NCI-H1436 (cell line): ENCODE measurements around the gene XYLT2.
"Not testable (repeated sequence)": the region's sequence is repeated elsewhere in the genome, so short reads cannot be mapped to it uniquely, and the experiment has no call there.

ENCODE experiments used
- DNase-seq: peaks from one replicate; lab custom pipeline; 2025; lab: John Stamatoyannopoulos, UW

XYLT2 gene

DNA sequence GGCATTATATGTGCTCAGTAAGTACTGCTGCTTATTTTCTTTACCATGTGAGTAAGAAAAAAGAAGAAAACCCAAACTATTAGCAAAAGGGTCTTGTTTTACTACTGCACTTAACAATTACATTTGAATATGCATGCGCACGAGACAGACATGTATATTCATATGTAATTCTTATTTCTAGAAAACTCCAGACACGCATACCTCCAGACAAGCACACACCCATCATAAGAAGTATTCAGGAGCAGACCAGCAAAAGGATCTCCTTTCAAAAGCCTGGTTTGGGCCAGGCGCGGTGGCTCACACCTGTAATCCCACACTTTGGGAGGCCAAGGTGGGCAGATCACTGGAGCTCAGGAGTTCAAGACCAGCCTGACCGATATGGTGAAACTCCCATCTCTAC is 43.6 kb downstream of the XYLT2 start:
- no peak for DNase-seq

DNA sequence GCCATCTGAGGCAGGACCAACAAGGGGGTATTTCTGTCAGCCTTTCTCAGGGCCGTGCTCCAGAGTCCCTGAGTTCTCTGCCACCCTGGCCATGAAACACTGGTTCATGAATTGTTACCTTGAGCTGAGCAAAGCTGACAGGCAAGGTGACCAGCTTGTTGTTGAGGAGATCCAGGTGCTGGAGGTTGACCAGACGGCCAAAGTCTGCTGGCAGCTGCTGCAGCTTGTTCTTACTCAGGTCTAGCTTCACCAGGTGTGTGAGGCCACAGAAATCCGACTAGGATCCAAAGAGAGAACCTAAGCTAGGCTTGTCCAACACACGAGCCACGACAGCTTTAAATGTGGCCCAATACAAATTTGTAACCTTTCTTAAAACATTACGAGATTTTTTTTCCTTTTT is 46.7 kb downstream of the XYLT2 start:
- DNase-seq = no peak

GRCh38 chr17:50393700-50394099 is 47.8 kb downstream of the XYLT2 start:
- DNase-seq = no peak

DNA sequence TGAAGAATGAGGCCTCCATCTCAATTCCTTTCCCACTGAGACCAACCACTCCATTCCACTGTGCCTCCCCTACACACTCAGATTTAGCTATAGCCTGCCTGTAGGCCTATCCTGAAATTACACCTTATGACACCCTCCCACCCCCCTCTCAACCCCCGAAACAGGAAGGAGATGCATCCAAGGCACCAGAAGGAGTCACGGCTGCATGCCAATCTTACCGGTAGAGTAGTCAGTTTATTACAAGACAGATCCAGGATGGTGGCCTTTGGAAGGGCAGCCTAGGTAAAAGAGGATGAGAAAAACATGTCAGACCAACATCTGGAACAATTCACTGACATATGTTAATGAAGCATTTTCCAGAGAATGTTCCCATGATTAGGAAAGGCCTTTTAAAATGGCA is 48.8 kb downstream of the XYLT2 start:
- no peak for DNase-seq

DNA sequence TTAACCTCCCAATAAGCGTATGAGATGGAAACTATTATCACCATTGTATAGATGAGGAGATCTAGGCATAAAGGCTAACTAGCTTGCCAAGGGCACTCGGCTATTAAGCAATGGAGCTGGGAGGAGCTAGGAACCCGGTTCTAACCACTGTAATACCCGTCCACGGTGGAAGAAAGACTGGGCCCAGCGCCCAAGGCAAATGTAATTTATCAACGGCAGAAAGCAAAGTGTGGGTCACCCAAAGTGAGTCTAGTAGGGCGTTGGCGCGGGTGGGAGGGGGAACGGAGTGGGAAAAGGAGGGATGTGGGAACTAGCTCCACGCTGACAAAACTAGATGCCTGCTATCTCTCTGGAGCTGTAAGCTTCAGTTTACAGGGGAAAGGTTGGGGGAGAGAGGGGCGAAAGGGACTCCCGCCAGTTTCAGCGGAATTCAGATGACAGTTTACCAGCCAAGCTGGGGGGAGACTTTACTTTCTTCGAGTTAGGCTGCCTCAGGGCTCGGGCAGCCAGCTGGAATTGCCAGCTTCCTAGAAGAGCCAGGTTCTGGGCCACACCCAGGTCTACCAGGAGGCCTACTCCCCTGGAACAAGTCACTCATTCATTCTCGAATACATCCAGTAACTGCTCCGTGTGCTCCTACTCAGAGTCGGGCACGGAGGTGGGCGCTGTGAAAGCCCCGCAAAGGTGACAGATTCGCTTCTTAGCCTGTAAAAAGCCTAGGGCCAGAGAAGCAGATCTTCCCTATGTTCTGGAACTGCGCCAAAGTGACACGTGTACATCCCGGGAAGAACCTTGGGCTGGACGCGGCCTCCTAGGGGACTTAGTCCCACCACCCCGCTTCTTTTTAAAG is 50.6 kb downstream of the XYLT2 start:
- no peak for DNase-seq

- DNase-seq = peak; percentile 91
These were observed 51.4 kb downstream of the XYLT2 start, which contains the start of gene LRRC59 for GRCh38 chr17:50397111-50397918. TSS of gene LRRC59 (minus strand) at chr17:50397523. CDS start at chr17:50397317, 206 bp downstream.

DNA sequence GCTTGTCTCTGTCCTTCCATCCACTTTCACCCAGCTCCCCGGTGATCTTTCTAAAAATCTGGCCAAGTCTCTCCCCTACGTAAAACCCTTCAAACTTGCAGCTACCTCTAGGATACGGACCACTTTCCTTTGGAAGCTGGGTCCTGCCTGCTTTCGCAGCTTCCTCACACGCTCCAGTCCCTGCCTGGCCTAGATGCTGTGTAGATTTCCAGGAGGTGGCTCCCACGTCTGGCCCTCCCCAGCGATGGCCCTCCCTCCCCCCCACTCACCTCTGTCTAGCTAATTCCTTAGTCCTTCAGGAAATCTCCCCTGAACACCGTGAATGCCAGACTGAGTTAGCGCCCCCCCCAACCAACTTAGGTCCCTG is 52.0 kb downstream of the XYLT2 start:
- no peak for DNase-seq

GRCh38 chr17:50398672-50399071 is 52.7 kb downstream of the XYLT2 start:
- DNase-seq = not testable (repeated sequence)

DNA sequence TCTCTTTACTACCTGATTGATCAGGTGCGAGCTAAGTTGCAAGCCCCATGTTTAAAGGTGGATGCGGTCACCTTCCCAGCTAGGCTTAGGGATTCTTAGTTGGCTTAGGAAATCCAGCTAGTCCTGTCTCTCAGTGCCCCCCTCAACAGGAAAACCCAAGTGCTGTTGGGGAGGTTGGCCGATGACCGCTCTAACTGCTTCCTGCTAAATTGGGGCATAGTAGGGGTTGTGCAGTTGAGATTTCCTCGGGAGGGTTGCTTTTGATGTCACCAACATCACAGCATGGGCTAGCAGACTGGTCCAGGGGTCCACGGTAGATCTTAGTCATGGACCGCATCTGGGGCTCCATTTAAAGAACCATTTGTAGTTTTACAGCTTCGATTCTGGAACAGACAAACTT is 53.7 kb downstream of the XYLT2 start:
- DNase-seq = not testable (repeated sequence)

GRCh38 chr17:50405351-50405750 is 59.4 kb downstream of the XYLT2 start:
- not testable (repeated sequence) for DNase-seq

GRCh38 chr17:50406578-50406977 is 60.7 kb downstream of the XYLT2 start:
- DNase-seq = no peak

DNA sequence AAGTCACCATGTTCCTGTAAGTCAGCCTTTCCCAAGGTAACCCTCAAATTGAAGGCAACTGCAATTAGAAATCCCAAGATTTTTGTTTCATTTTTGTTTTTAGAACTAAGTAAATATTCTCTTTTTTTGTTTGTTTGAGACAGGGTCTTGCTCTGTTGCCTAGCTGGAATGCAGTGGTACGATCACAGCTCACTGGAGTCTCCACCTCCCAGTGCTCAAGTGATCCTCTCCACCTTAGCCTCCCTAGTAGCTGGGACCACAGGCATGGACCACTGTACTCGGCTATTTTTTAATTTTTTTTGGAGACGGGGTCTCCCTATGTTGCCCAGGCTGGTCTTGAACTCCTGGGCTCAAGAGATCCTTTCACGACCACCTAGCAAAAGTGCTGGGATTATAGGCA is 62.0 kb downstream of the XYLT2 start:
- no peak for DNase-seq
